ENCODE results near the gene NEK11.
"Not testable (repeated sequence)": the region's sequence is repeated elsewhere in the genome, so short reads cannot be mapped to it uniquely, and the experiment has no call there.

The NEK11 gene

DNA sequence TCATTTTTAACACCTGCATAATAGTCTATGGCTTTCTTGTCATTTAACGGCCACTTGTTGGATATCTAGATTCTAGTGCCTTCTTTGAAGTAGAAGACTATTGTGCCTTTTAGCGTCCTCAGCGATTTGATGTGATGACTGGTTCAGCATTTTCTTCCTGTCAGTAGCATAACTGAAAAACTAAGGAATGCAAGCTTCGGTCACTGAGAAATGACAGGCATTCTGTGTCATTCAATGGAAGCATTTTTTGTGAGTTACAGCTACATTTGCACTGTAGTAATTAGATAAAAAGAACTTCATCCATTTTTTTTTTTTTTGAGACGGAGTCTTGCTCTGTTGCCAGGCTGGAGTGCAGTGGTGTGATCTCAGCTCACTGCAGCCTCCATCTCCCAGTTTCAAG, 10.3 kb downstream of the NEK11 start:
- DNase-seq (ENCODE audit: extremely low spot score) = no peak
- ChIA-PET POLR2A (interaction anchor here (0.6 to 1.2 kb wide), 2 partner anchors 143 to 344 kb away, joined by 3 read pairs; partner anchors contain the start of genes ATP2C1 and NUDT16), CTCF (no interaction called here)
- TF ChIP-seq ZNF384 (IDR thresholded peaks at IDR 0.05) (no peak), FOXA1 (IDR thresholded peaks at IDR 0.05) (no peak), BHLHE40 (IDR thresholded peaks at IDR 0.05; ENCODE audit: borderline replicate concordance) (no peak), NFRKB (IDR thresholded peaks at IDR 0.05) (no peak), SUZ12 (IDR thresholded peaks at IDR 0.05) (no peak), FOXK2 (IDR thresholded peaks at IDR 0.05) (no peak), SP1 (IDR thresholded peaks at IDR 0.05) (no peak), PKNOX1 (IDR thresholded peaks at IDR 0.05) (no peak), TARDBP (IDR thresholded peaks at IDR 0.05) (no peak), FOXM1 (IDR thresholded peaks at IDR 0.05; ENCODE audit: borderline replicate concordance) (no peak)

DNA sequence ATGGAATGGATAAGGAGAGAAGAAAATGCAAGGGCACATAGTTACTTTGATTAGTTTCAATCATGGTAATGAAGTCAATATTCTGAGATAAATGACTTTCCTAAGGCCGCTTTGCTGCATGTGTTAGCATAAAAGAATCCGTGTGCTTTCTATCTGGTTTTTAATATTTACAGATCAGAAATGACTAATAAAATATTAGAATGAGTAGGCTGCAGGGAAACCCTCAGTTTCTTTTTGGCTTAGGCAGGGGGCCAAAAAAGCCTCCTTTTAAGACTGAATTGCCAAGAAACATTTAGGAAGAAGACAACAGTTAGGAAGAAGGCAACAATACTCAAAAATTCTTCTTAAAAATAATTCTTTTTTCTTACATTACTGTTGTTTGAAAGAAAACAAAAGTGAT, 11.6 kb downstream of the NEK11 start:
- CTCF ChIA-PET = no interaction called here
- POLR2A ChIA-PET = no interaction called here

DNA sequence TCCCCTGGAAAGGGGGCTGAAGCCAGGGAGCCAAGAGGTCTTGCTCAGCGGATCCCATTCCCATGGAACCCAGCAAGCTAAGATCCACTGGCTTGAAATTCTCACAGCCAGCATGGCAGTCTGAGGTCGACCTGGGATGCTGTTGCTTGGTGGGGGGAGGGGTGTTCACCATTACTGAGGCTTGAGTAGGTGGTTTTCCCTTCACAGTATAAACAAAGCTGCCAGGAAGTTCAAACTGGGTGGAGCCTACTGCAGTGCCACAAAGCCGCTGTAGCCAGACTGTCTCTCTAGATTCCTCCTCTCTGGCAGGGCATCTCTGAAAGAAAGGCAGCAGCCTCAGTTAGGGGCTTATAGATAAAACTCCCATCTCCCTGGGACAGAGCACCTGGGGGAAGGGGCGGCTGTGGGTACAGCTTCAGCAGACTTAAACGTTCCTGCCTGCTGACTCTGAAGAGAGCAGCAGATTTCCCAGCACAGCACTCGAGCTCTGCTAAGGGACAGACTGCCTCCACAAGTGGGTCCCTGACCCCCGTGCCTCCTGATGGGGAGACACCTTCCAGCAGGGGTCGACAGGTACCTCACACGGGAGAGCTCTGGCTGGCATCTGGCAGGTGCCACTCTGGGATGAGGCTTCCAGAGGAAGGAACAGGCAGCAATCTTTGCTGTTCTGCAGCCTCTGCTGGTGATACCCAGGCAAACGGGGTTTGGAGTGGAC, 15.8 kb downstream of the NEK11 start:
- CTCF ChIA-PET; DNase-seq (ENCODE audit: extremely low spot score); POLR2A ChIA-PET: not testable (repeated sequence)

More for the DNA sequence above, 11.6 kb downstream of the NEK11 start:
- no peak for DNase-seq (ENCODE audit: extremely low spot score)
- TF ChIP-seq PKNOX1 (IDR thresholded peaks at IDR 0.05) = no peak
- TF ChIP-seq L3MBTL2 (conservative IDR thresholded peaks at IDR 0.05) = no peak
- TF ChIP-seq BHLHE40 (IDR thresholded peaks at IDR 0.05; ENCODE audit: borderline replicate concordance) = no peak
- TF ChIP-seq ELF4 (IDR thresholded peaks at IDR 0.05) = no peak
- no peak for TF ChIP-seq NFRKB (IDR thresholded peaks at IDR 0.05)
- TF ChIP-seq ARNT (IDR thresholded peaks at IDR 0.05) = no peak
- no peak for TF ChIP-seq SP1 (IDR thresholded peaks at IDR 0.05)
- TF ChIP-seq ZNF384 (IDR thresholded peaks at IDR 0.05) = no peak
- no peak for TF ChIP-seq FOXA1 (IDR thresholded peaks at IDR 0.05)

DNA sequence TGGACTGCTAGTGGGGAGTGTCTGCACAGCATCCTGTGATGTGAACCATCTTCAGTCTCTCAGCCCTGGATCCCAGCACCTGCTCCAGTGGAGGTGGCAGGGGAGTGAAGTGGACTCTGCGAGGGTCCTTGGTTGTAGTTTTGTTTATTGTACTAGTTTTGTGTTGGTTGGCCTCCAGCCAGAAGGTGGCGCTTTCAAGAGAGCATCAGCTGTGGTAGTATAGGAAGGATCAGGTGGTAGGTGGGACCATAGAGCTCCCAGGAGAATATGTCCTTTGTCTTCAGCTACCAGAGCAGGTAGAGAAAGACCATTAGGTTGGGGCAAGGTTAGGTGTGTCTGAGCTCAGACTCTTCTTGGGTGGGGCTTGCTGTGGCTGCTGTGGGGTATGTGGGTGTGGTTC, 20.9 kb downstream of the NEK11 start:
- POLR2A ChIA-PET = no interaction called here

GRCh38 chr3:131048030-131048429, 21.4 kb downstream of the NEK11 start:
- TF ChIP-seq ARNT (IDR thresholded peaks at IDR 0.05) (no peak), SUZ12 (IDR thresholded peaks at IDR 0.05) (no peak), ZNF384 (IDR thresholded peaks at IDR 0.05) (no peak), PKNOX1 (IDR thresholded peaks at IDR 0.05) (no peak), HDGF (IDR thresholded peaks at IDR 0.05; ENCODE audit: borderline replicate concordance) (no peak), SP1 (IDR thresholded peaks at IDR 0.05) (no peak), L3MBTL2 (conservative IDR thresholded peaks at IDR 0.05) (no peak), LEF1 (IDR thresholded peaks at IDR 0.05; ENCODE audit: borderline replicate concordance) (no peak), FOXK2 (IDR thresholded peaks at IDR 0.05) (no peak), TARDBP (IDR thresholded peaks at IDR 0.05) (no peak), CTBP1 (IDR thresholded peaks at IDR 0.05; ENCODE audit: borderline replicate concordance) (no peak), BHLHE40 (IDR thresholded peaks at IDR 0.05; ENCODE audit: borderline replicate concordance) (no peak), ELF4 (IDR thresholded peaks at IDR 0.05) (no peak), FOXA1 (IDR thresholded peaks at IDR 0.05) (no peak), FOXM1 (IDR thresholded peaks at IDR 0.05; ENCODE audit: borderline replicate concordance) (no peak), NFRKB (IDR thresholded peaks at IDR 0.05) (no peak)
- POLR2A ChIA-PET = no interaction called here
- DNase-seq (ENCODE audit: extremely low spot score) = no peak
- CTCF ChIA-PET = no interaction called here

More for the DNA sequence above, 20.9 kb downstream of the NEK11 start:
- CTCF ChIA-PET = no interaction called here
- no peak for DNase-seq (ENCODE audit: extremely low spot score)
- TF ChIP-seq FOXK2 (IDR thresholded peaks at IDR 0.05) (no peak), TARDBP (IDR thresholded peaks at IDR 0.05) (no peak), BHLHE40 (IDR thresholded peaks at IDR 0.05; ENCODE audit: borderline replicate concordance) (no peak), FOXM1 (IDR thresholded peaks at IDR 0.05; ENCODE audit: borderline replicate concordance) (no peak), ARNT (IDR thresholded peaks at IDR 0.05) (no peak), CTBP1 (IDR thresholded peaks at IDR 0.05; ENCODE audit: borderline replicate concordance) (no peak), L3MBTL2 (conservative IDR thresholded peaks at IDR 0.05) (no peak), LEF1 (IDR thresholded peaks at IDR 0.05; ENCODE audit: borderline replicate concordance) (no peak), ZNF384 (IDR thresholded peaks at IDR 0.05) (no peak), NFRKB (IDR thresholded peaks at IDR 0.05) (no peak), HDGF (IDR thresholded peaks at IDR 0.05; ENCODE audit: borderline replicate concordance) (no peak), ELF4 (IDR thresholded peaks at IDR 0.05) (no peak)

DNA sequence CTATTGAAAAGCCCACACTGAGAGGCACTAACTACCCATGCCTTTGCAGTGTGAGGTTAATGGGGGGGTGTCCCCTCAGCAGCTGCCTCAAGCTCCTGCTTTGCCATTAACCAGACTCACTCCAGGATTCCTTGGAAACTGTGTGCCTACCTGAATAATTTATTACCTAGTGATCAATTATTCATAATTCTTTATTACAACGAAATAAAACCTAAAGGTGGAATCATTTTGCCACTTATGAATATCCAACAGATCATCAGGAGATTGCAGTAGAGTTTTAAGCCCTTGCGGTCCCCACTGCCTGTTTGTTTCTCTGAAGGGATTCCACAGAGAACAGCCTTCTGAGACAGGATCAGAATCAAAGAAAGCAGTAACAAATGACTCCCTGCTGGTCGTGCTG, 23.3 kb downstream of the NEK11 start:
- TF ChIP-seq PKNOX1 (IDR thresholded peaks at IDR 0.05) (no peak), ARNT (IDR thresholded peaks at IDR 0.05) (no peak), TARDBP (IDR thresholded peaks at IDR 0.05) (no peak), FOXA1 (IDR thresholded peaks at IDR 0.05) (no peak), L3MBTL2 (conservative IDR thresholded peaks at IDR 0.05) (no peak), SP1 (IDR thresholded peaks at IDR 0.05) (no peak), NFRKB (IDR thresholded peaks at IDR 0.05) (no peak), CTBP1 (IDR thresholded peaks at IDR 0.05; ENCODE audit: borderline replicate concordance) (no peak), BHLHE40 (IDR thresholded peaks at IDR 0.05; ENCODE audit: borderline replicate concordance) (no peak)
- DNase-seq (ENCODE audit: extremely low spot score) = no peak
- ChIA-PET POLR2A (no interaction called here), CTCF (interaction anchor here (0.6 kb wide), 1 partner anchor 295 kb away, joined by 4 read pairs; no protein-coding TSS in a partner anchor)

Data from HEK293T (cell line).